SK-N-DZ (cell line): ENCODE results near the gene GPR85.
"Not testable (repeated sequence)": the region's sequence is repeated elsewhere in the genome, so short reads cannot be mapped to it uniquely, and the experiment has no call there.

Source experiments
- DNase-seq: peaks from one replicate; pipeline ENCODE4 v3.0.0-alpha.2; 2015; ENCODE audit warnings: low spot score

Gene GPR85

DNA sequence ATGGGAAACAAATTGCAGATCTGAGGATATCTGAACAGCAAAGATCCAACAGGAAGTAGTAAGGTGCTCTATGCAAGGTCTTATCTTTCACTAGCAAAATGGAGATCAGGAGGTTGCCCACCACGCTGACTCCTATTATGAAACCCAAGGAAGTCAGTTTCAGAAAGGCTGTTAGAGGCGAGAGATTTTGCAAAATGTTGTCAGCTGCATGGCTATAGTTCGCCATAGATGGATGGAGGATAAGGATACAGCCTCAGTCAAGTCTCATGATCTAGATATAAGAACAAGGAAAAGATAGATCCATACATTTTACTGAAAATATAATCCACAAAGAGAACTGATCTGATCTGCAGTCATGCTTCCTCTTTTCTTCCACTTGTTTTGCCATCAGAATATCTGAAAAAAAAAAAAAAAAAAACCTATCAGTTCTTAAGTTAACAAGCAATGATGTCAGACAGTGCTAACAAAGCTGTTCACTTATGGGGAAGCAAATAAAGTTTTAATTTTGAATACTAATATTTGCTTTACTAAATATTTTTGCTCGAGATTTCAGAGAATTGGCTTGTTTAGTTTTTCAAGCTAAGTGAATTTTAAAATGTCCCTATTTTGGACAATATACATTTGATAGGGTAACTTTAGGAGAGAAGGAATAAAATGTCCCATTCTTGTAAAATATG lies 2.0 kb downstream of the GPR85 start:
- no peak for DNase-seq

DNA sequence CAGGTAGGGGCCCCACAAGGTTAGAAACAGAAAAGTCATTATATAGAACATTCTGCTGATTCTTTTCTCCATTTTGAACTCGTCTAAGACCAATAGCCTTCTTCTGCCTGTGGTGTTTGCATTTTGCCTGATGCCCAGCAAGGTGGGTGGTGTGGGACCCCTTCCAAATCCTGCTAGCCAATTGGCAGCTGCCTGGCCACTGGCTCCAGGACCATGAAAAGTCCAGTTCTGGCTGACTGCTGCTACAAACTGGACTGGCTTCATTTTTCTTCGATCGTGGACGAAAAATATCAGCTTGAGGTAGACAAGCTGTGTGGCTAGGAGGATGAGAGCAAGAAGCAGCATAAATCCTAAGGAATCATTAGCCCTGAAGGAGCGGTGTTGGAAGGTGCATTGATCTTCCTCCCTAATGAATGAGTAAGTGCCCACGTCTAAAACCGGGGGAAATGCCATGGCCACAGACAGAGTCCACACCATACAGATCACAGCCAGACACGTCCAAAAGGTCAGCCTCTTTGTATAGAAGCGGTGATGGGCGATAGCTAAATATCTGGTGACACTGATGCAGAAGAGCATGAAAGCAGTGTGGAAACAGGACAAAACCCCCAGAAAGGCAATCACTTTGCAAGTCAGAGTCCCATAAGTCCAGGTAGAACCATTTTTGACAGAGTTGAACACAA lies 2.7 kb downstream of the GPR85 start:
- DNase-seq = no peak

- no peak for DNase-seq
These were observed 3.4 kb downstream of the GPR85 start for GRCh38 chr7:113083132-113083815.

DNA sequence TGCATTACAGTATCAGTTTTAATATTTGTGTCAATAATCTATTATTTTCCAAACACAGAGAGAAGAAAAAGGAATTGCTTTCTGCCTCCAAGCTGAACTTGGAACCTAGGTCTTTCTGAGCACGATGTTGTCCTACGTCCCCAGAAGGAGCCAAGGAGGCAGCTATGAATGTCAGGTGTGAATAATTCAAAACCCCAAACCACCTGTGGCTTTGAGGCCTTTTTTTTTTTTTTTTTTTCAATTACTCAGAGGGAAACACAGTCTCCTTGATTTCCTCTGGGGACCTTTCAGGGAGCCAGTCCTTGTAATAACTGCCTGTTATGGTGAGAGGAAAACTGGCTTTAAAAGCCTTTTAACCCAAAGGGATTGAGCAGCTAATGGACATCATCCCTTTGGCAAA lies 8.3 kb downstream of the GPR85 start:
- DNase-seq = no peak

DNA sequence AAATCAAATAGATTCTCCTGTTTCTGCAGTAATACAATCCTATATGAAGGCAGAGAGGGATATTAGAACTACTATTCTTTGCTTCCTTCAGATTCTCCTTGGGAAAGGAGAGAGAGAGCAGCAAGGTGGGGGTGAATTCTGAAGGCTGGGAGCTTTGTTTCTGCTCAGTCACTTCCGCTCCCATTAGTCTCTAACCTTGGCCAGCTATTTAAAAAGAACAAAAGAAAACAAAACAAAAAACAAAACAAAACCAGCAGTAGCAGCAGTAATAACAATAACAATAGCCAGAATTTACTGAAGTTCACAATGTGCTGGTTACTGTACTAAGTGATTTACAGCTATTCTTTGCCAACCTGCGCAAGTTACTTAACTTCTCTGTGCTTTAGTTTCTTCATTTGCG lies 9.9 kb downstream of the GPR85 start:
- DNase-seq = no peak

DNA sequence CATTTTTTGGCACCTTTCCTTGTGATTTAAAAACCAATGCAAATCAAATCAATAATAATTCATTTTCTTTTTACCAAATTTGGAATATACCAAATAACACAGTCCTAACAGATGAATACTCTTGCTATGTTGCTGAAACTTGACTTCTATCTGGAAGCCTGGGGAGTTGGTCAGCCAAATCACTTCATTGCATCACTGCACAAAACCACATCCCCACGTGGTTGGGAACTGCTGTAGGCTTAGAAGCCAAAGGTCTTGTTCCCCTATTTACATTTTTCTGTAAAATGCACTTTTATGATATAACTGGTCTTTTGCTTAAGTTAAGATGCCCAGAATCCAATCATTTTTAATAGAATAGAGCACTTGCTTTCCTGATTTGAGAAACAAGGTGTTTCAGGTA lies 15.2 kb downstream of the GPR85 start:
- DNase-seq = no peak

DNA sequence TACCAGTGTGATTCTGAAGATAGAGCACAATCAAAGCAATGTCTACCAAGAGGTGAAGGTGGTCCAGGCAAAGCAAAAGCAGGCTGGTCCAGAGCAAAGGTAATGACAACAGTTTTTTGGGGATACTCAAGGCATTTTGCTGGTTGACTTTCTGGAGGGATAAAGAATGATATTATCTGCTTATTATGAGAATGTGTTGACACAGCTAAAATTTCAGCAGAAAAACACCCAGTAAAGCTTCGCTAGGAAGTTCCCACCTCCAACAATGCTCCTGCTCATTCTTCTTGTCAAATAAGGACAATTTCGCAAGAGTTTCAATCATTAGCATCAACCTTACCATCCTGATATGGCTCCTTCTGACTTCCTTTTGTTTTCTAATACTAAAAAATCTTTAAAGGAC lies 24.1 kb downstream of the GPR85 start:
- no peak for DNase-seq

GRCh38 chr7:113060100-113060499 lies 26.5 kb downstream of the GPR85 start:
- DNase-seq = no peak

GRCh38 chr7:113054938-113055337 lies 31.7 kb downstream of the GPR85 start:
- DNase-seq = no peak

GRCh38 chr7:113054272-113054671 lies 32.4 kb downstream of the GPR85 start:
- DNase-seq = not testable (repeated sequence)

DNA sequence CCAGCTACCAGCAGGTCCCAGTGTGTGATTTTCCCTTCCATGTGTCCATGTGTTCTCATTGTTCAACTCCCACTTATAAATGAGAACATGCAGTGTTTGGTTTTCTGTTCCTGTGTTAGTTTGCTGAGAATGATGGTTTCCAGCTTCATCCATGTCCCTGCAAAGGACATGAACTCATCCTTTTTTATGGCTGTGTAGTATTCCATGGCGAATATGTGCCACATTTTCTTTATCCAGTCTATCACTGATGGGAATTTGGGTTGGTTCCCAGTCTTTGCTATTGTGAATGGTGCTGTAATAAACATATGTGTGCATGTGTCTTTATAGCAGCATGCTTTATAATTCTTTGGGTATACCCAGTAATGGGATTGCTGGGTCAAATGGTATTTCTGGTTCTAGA lies 37.4 kb downstream of the GPR85 start:
- not testable (repeated sequence) for DNase-seq

DNA sequence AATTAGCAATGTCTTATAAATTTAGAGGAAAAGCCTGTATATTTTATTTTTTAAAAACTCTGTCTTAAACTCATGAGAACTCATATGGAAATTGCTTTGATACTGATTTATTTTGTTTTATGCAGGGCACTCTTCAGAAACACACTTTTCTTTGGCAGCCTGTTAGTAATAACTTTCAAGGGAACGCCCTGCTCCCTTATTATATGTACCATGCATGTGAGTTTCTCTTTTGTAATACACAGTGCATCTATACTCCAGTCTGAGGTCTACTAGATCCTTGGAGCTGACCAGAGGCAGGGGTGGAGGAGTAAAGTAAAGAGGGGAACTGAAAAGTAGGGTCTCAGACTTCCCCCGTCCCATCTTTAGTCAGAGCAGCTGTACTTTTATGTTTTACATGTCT lies 40.2 kb downstream of the GPR85 start:
- no peak for DNase-seq

DNA sequence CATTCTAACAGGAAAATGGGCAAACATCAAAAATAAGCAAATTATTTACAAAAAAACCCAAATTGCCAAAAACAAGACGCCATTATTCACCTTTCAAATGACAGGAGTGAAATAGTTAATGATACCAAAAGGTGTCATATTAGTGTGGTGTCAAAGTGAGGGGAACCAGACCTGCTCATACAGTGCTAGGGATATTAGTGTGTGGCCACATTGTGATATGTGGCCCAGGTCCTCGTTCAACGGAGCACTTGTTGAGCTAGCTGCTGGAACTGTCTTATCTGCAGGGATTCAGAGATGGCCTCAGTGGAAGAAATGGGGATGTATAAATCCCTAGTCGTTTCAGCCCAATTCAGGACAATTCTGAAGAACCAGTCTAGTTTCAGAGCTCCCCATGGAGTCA lies 41.2 kb downstream of the GPR85 start:
- DNase-seq = no peak

- no peak for DNase-seq
These were observed 42.2 kb downstream of the GPR85 start for GRCh38 chr7:113044394-113044793.

- DNase-seq = no peak
These were observed 45.8 kb downstream of the GPR85 start for GRCh38 chr7:113040849-113041248.

- no peak for DNase-seq
These were observed 52.7 kb downstream of the GPR85 start for GRCh38 chr7:113033959-113034358.
